Breast epithelium (tissue), 4 donors: ENCODE results near the gene CACNA1B. TPM values are rescaled to one million over a fixed set of nuclear protein-coding genes. Genes with fewer than 3 reads are reported as not detected.

Experiments used
- DNase-seq, 2 donors: peaks; one replicate each; pipeline ENCODE4 v3.0.0-alpha.2; 2019; ENCODE audit warnings: low spot score in 2 of 2
- H3K27ac ChIP-seq, 2 donors: fragments of 200-600 bp; sonication (generic) in 1 of 2; one replicate each; pipeline ENCODE4 v1.5.1; 2016 to 2019; ENCODE audit warnings: mild to moderate bottlenecking in 1 of 2
- H3K27me3 ChIP-seq, 2 donors: fragments of 200-600 bp; sonication (generic) in 1 of 2; one replicate each; pipeline versions ENCODE4 v1.5.1 to v1.6.0; 2017 to 2019; ENCODE audit warnings: control low read depth in 1 of 2, mild to moderate bottlenecking in 1 of 2
- H3K36me3 ChIP-seq: fragments of 200-600 bp; one replicate; pipeline ENCODE4 v1.5.1; 2019
- H3K4me1 ChIP-seq, 2 donors: fragments of 200-600 bp; sonication (generic); one replicate each; pipeline ENCODE4 v1.5.1; 2016 to 2019; ENCODE audit warnings: control low read depth in 1 of 2
- H3K4me3 ChIP-seq, 3 donors: fragments of 200-600 bp; sonication (generic); 1 replicate in 2 of 3; 2 replicates in 1 of 3; pipeline ENCODE4 v1.5.1; 2016 to 2019; ENCODE audit warnings: mild to moderate bottlenecking in 3 of 3, moderate library complexity in 2 of 3
- H3K9me3 ChIP-seq, 2 donors: fragments of 200-600 bp; sonication (generic) in 1 of 2; one replicate each; pipeline ENCODE4 v1.5.1; 2016 to 2019; ENCODE audit warnings: control low read depth in 1 of 2
- CTCF ChIP-seq, 3 donors: fragments of 450-650 bp; IDR thresholded peaks; one replicate each; pipeline ENCODE4 v1.5.1; 2016 to 2017; ENCODE audit warnings: antibody characterized with exemption in 3 of 3, mild to moderate bottlenecking in 3 of 3, moderate library complexity in 3 of 3
- POLR2A ChIP-seq: fragments of 450-650 bp; IDR thresholded peaks from one replicate; pipeline ENCODE4 v1.6.1; 2016; ENCODE audit warnings: antibody characterized with exemption, mild to moderate bottlenecking, moderate library complexity
- POLR2AphosphoS5 ChIP-seq, 3 donors: sonication (generic); formaldehyde crosslinking; IDR thresholded peaks; one replicate each; pipeline ENCODE4 v1.6.1; 2017; ENCODE audit warnings: antibody characterized with exemption in 3 of 3
- intact Hi-C: fragments of 100-400 bp; cut with DNase I; formaldehyde crosslinking; loops from one replicate; pipeline ENCODE4 v1.15.1; 2023; ENCODE audit warnings: low total_unique reads
- total RNA-seq, 3 donors: library from RNA; depleted of rRNA; stranded (reverse); fragments of >200 nt; gene quantifications; one replicate each; pipeline ENCODE4 v1.1.0, GENCODE V29; 2016

CACNA1B gene
- total RNA-seq, 3 donors from 2014 or later: under 0.01 TPM; not detected in 2

DNA sequence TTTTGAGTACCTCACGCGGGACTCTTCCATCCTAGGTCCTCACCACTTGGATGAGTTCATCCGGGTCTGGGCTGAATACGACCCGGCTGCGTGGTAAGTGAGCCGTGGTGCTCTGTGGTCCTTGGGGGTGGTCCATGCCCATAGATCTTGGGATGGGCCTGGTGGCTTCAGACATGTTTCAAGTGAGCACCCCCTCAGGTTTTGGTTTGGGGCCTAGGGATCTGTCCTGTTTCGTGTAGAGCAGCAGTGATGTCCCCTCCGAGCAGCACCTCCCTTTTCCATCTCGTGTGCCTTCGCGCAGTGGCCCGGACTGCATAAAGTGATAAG is 218.9 kb downstream of the CACNA1B start:
- no peak overlapping the region for H3K27ac ChIP-seq
- DNase-seq: peak in 1 of 2 donors; percentile 11
- no peaks in the 10 kb centered on the region for H3K4me1 ChIP-seq
- peaks cover 0 to 7% of the 10 kb centered on the region in 2 donors for H3K9me3 ChIP-seq
- intact Hi-C loops: no loop called here
- no peak overlapping the region for H3K4me3 ChIP-seq
- H3K36me3 ChIP-seq: no peaks in the 10 kb centered on the region
- TF ChIP-seq POLR2A (no peak), POLR2AphosphoS5 (IDR thresholded peaks at IDR 0.05) (no peak), CTCF (IDR thresholded peaks at IDR 0.05) (no peak)
- H3K27me3 ChIP-seq: no peaks in the 10 kb centered on the region

DNA sequence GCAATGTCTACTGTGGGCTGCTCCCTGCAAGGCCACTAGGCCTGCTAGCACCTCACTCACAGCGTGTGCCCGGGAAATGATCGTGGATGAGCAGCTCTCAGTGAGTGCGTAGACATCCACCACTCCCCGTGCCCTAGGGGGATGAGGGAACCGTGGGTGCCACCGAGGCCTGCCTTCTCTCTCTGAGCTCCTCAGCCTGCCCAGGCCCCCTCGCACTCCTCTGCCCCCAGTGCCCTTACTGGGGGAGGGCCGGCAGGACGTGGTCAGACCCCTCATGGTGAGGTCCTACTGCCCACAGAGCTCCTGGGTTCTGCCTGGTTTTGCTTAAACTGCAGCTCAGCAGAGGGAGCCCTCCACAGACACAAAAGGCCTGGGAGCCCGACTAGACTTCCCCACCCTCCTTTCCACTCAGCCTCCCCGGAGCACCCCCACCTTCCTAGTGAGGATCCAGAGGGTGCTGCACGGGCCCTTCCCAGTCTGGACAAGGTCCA is 220.0 kb downstream of the CACNA1B start:
- no peaks in the 10 kb centered on the region for H3K4me1 ChIP-seq
- no peak for TF ChIP-seq POLR2AphosphoS5 (IDR thresholded peaks at IDR 0.05)
- TF ChIP-seq CTCF (IDR thresholded peaks at IDR 0.05): no peak
- TF ChIP-seq POLR2A: no peak
- peaks cover 0 to 7% of the 10 kb centered on the region in 2 donors for H3K9me3 ChIP-seq
- no peak overlapping the region for H3K4me3 ChIP-seq
- H3K27me3 ChIP-seq: no peaks in the 10 kb centered on the region
- no peaks in the 10 kb centered on the region for H3K36me3 ChIP-seq
- no peak overlapping the region for H3K27ac ChIP-seq
- DNase-seq: peak in 1 of 2 donors; percentile 4
- intact Hi-C loops: no loop called here

DNA sequence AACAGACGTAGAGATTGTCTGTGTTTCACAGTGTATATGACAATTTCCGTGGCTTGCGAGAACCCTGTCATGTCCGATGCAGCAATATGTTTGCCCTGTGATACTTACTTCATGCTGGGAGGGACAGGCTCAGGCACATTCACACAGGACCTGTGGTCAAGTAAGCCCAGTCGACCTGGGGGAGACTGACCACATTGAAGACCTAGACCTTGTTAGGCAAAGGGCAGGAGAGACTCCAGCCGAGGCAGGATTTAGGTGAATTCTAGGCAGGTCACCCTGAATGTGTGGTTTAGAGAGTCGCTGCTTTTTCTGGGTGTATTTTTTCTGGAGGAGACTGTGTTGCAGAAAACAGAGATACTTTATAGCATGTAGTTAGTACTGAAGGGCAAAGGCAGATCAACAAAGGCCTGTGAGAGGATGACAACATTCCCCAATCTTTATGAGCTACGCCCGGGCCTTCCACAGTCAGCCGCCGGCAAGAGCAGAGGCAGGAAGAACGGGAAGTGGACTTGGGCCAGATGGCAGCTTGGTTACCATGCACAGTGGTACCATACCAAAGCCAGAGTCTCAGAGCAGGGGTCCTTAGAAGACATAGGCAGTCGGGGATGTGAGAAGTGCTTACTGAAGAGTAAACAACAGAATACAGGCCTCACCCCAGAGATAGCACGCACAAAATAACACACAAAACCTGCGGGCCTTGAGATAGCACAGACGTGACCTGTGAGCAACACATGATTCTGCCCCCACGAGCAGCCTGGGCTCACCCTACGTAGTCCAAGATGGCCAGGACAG is 220.7 kb downstream of the CACNA1B start:
- TF ChIP-seq POLR2A (no peak), CTCF (IDR thresholded peaks at IDR 0.05) (no peak), POLR2AphosphoS5 (IDR thresholded peaks at IDR 0.05) (no peak)
- DNase-seq: no peak
- peaks cover 0 to 7% of the 10 kb centered on the region in 2 donors for H3K9me3 ChIP-seq
- intact Hi-C loops: no loop called here
- no peaks in the 10 kb centered on the region for H3K4me1 ChIP-seq
- no peak overlapping the region for H3K27ac ChIP-seq
- no peaks in the 10 kb centered on the region for H3K36me3 ChIP-seq
- no peaks in the 10 kb centered on the region for H3K27me3 ChIP-seq
- H3K4me3 ChIP-seq: no peak overlapping the region

DNA sequence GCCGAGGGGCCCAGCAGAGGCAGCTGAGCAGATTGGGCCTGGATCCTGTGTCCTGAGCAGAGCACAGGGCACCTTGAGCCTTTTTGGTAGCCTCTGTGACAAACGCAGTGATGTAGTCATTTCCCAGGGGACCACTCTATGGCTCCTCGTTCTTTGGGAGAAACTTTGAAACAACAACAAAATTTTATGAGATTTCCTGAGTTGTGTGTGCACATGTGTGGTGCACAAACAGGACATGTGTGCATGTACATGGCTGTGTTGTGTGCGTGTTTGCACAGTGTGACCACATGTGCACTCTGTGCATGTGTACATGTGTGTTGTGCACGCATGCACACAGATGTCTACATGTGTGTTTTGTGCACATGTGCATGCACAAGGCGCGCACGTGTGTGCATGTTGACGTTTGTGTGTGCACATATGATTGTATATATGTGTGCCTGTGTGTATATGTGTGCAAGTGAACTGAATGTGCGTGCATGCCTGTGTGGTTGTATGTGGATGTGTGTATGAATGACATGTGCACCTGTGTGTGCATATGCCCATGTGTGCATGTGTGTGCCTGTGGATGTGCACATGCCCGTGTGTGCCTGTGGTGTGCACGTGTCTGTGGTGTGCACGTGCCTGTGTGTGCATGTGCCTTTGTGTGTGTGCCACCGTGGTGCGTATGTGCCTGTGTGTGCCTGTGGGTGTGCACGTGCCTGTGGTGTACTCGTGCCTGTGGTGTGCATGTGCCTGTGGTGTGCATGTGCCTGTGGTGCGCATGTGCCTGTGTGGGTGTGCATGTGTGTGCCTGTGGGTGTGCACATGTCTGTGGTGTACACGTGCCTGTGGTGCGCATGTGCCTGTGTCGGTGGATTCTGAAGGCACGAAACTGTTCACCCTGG is 221.6 kb downstream of the CACNA1B start:
- no peak for TF ChIP-seq POLR2A
- no peak for TF ChIP-seq CTCF (IDR thresholded peaks at IDR 0.05)
- TF ChIP-seq POLR2AphosphoS5 (IDR thresholded peaks at IDR 0.05): no peak
- no peaks in the 10 kb centered on the region for H3K27me3 ChIP-seq
- intact Hi-C loops: no loop called here
- H3K27ac ChIP-seq: no peak overlapping the region
- no peaks in the 10 kb centered on the region for H3K4me1 ChIP-seq
- H3K4me3 ChIP-seq: no peak overlapping the region
- H3K9me3 ChIP-seq: peaks cover 0 to 6% of the 10 kb centered on the region in 2 donors
- DNase-seq: peak in 1 of 2 donors; percentile 5
- H3K36me3 ChIP-seq: no peaks in the 10 kb centered on the region
